K562 (cell line): ENCODE results near the gene TPD52L2.

ENCODE experiments used
- BDP1 ChIP-seq: IDR thresholded peaks from 3 replicates; pipeline ENCODE4 v1.6.1; 2011; ENCODE audit not compliant: insufficient read length, insufficient read depth
- FIP1L1 ChIP-seq: fragments of 200-400 bp; formaldehyde crosslinking; IDR thresholded peaks from 2 replicates; pipeline ENCODE4 v1.6.1; 2018; ENCODE audit warnings: mild to moderate bottlenecking, low read depth, low read length; ENCODE audit not compliant: poor library complexity, severe bottlenecking
- FOXM1 ChIP-seq, 2 experiments: fragments of 450-650 bp in 1 of 2; sonication (generic) in 1 of 2; formaldehyde crosslinking in 1 of 2; IDR thresholded peaks; 2 replicates each; pipeline versions ENCODE4 v1.6.1 to v1.9.0; 2017 to 2022; ENCODE audit warnings: low read depth in 2 of 2, mild to moderate bottlenecking in 2 of 2, missing genetic modification reagents in 1 of 2, moderate library complexity in 1 of 2
- HMG20B ChIP-seq: fragments of 250-450 bp; sonication (Bioruptor Pico); IDR thresholded peaks from 2 replicates; pipeline ENCODE4 v1.5.0; 2021; ENCODE audit warnings: mild to moderate bottlenecking
- NRF1 ChIP-seq, 2 experiments: fragments of 450-650 bp; IDR thresholded peaks in 1 of 2; conservative IDR thresholded peaks in 1 of 2; 2 replicates each; pipeline ENCODE4 v1.6.1; 2014; ENCODE audit warnings: mild to moderate bottlenecking in 2 of 2
- POLR2AphosphoS2 ChIP-seq: IDR thresholded peaks from 2 replicates; pipeline ENCODE4 v1.6.1; 2012; ENCODE audit warnings: low read length, improper control_type of control experiment
- RBM22 ChIP-seq: fragments of 200-400 bp; formaldehyde crosslinking; IDR thresholded peaks from 2 replicates; pipeline ENCODE4 v1.6.1; 2018; ENCODE audit warnings: low read length, low read depth; ENCODE audit not compliant: poor library complexity, severe bottlenecking
- TCF3 ChIP-seq: sonication (generic); formaldehyde crosslinking; IDR thresholded peaks from 2 replicates; pipeline ENCODE4 v1.4.0; 2020; ENCODE audit warnings: mild to moderate bottlenecking, missing genetic modification reagents
- ZSCAN29 ChIP-seq: fragments of 450-650 bp; IDR thresholded peaks from 2 replicates; pipeline ENCODE4 v1.6.1; 2017
- TF ChIP-seq, protein P1 (sequence below): sonication (generic); formaldehyde crosslinking; IDR thresholded peaks from 2 replicates; pipeline ENCODE4 v1.9.0; 2022; ENCODE audit warnings: mild to moderate bottlenecking, missing genetic modification reagents

GRCh38 chr20:63840405-63840828 is 24.7 kb upstream of the TPD52L2 start:
- TF ChIP-seq POLR2AphosphoS2 = no peak
- TF ChIP-seq, protein P1, sequence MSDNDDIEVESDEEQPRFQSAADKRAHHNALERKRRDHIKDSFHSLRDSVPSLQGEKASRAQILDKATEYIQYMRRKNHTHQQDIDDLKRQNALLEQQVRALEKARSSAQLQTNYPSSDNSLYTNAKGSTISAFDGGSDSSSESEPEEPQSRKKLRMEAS (CRISPR knock-in tag) = no peak
- TF ChIP-seq BDP1 = no peak
- TF ChIP-seq NRF1 (conservative IDR thresholded peaks at IDR 0.05 in 1 of 2, IDR thresholded peaks at IDR 0.05 in 1 of 2) = no peak
- TF ChIP-seq HMG20B = no peak
- no peak for TF ChIP-seq FOXM1 (IDR thresholded peaks at IDR 0.05; ENCODE audit: low read depth)
- TF ChIP-seq FOXM1 (CRISPR knock-in tag; IDR thresholded peaks at IDR 0.05; ENCODE audit: low read depth) = no peak
- TF ChIP-seq FIP1L1 = no peak
- no peak for TF ChIP-seq ZSCAN29
- TF ChIP-seq TCF3 (CRISPR knock-in tag) = no peak
- TF ChIP-seq RBM22 = no peak
